ENCODE results near the gene MFN2. TPM values are rescaled to one million over a fixed set of nuclear protein-coding genes. Genes with fewer than 3 reads are reported as not detected.

MFN2 gene
- total RNA-seq, 2 donors from 2014 or later, result 75.2 to 101 TPM

GRCh38 chr1:12011998-12012397, 31.8 kb downstream of the MFN2 start:
- Mint-ChIP-seq H3K4me3 (peak overlapping the region; percentile 55), H3K4me1 (ENCODE audit: low read depth in 2 of 2) (peaks cover 14 to 29% of the 10 kb centered on the region in 2 donors), H3K27me3 (no peaks in the 10 kb centered on the region), H3K36me3 (peaks cover 11% of the 10 kb centered on the region), H3K27ac (peak overlapping the region in 1 of 2 donors; percentile 85), H3K9me3 (no peaks in the 10 kb centered on the region)
- DNase-seq (ENCODE audit: low spot score), result no peak
- no peak for ATAC-seq

- H3K4me3 Mint-ChIP-seq, result peak overlapping the region; percentile 80
- no peaks in the 10 kb centered on the region for H3K9me3 Mint-ChIP-seq
- peak overlapping the region; percentile 85 to 86 for H3K27ac Mint-ChIP-seq
- no peaks in the 10 kb centered on the region for H3K27me3 Mint-ChIP-seq
- H3K4me1 Mint-ChIP-seq (ENCODE audit: low read depth in 2 of 2), result peaks cover 14 to 29% of the 10 kb centered on the region in 2 donors
- peaks cover 6% of the 10 kb centered on the region for H3K36me3 Mint-ChIP-seq
- peak in 1 of 2 donors; percentile 64 for ATAC-seq
- DNase-seq (ENCODE audit: low spot score), result no peak
Measured at GRCh38 chr1:12012560-12013316, 32.5 kb downstream of the MFN2 start.

GRCh38 chr1:12014141-12014991, 34.1 kb downstream of the MFN2 start:
- peak overlapping the region; percentile 80 for H3K4me3 Mint-ChIP-seq
- H3K27ac Mint-ChIP-seq, result peak overlapping the region; percentile 85 to 86
- H3K27me3 Mint-ChIP-seq, result no peaks in the 10 kb centered on the region

GRCh38 chr1:12015001-12015491, 34.8 kb downstream of the MFN2 start:
- ATAC-seq (no peak), DNase-seq (ENCODE audit: low spot score) (no peak)
- peak overlapping the region; percentile 85 to 86 for H3K27ac Mint-ChIP-seq
- peaks cover 14 to 31% of the 10 kb centered on the region in 2 donors for H3K4me1 Mint-ChIP-seq (ENCODE audit: low read depth in 2 of 2)
- H3K4me3 Mint-ChIP-seq, result peak overlapping the region; percentile 80
- peaks cover 4% of the 10 kb centered on the region for H3K36me3 Mint-ChIP-seq
- no peaks in the 10 kb centered on the region for H3K9me3 Mint-ChIP-seq
- no peaks in the 10 kb centered on the region for H3K27me3 Mint-ChIP-seq

More at GRCh38 chr1:12014141-12014991, 34.1 kb downstream of the MFN2 start:
- peaks cover 4% of the 10 kb centered on the region for H3K36me3 Mint-ChIP-seq
- no peak for DNase-seq (ENCODE audit: low spot score)
- H3K9me3 Mint-ChIP-seq, result no peaks in the 10 kb centered on the region
- H3K4me1 Mint-ChIP-seq (ENCODE audit: low read depth in 2 of 2), result peaks cover 14 to 29% of the 10 kb centered on the region in 2 donors
- no peak for ATAC-seq

- Mint-ChIP-seq H3K4me1 (ENCODE audit: low read depth in 2 of 2) (peaks cover 17 to 35% of the 10 kb centered on the region in 2 donors), H3K27ac (peak overlapping the region in 1 of 2 donors; percentile 85), H3K9me3 (no peaks in the 10 kb centered on the region), H3K27me3 (no peaks in the 10 kb centered on the region), H3K36me3 (peaks cover 4% of the 10 kb centered on the region), H3K4me3 (no peak overlapping the region)
- ATAC-seq (no peak), DNase-seq (ENCODE audit: low spot score) (no peak)
Measured at GRCh38 chr1:12015499-12015898, 35.3 kb downstream of the MFN2 start.

GRCh38 chr1:12016182-12016581, 35.9 kb downstream of the MFN2 start:
- Mint-ChIP-seq H3K36me3 (peaks cover 4% of the 10 kb centered on the region), H3K27ac (peak overlapping the region in 1 of 2 donors; percentile 68), H3K4me1 (ENCODE audit: low read depth in 2 of 2) (peaks cover 17 to 35% of the 10 kb centered on the region in 2 donors), H3K4me3 (no peak overlapping the region), H3K9me3 (no peaks in the 10 kb centered on the region), H3K27me3 (no peaks in the 10 kb centered on the region)
- DNase-seq (ENCODE audit: low spot score), result no peak
- ATAC-seq, result no peak

- H3K9me3 Mint-ChIP-seq, result no peaks in the 10 kb centered on the region
- peak overlapping the region; percentile 84 for H3K4me3 Mint-ChIP-seq
- peaks cover 3 to 6% of the 10 kb centered on the region in 2 donors for H3K4me1 Mint-ChIP-seq (ENCODE audit: low read depth in 2 of 2)
- H3K36me3 Mint-ChIP-seq, result no peaks in the 10 kb centered on the region
- H3K27ac Mint-ChIP-seq, result peak overlapping the region; percentile 40 to 84
- no peaks in the 10 kb centered on the region for H3K27me3 Mint-ChIP-seq
- no peak for DNase-seq (ENCODE audit: low spot score)
- ATAC-seq, result no peak
Measured at GRCh38 chr1:12019858-12020509, 39.7 kb downstream of the MFN2 start.

GRCh38 chr1:12021616-12022015, 41.4 kb downstream of the MFN2 start:
- no peak overlapping the region for H3K27ac Mint-ChIP-seq
- peaks cover 6% of the 10 kb centered on the region in 2 donors for H3K4me1 Mint-ChIP-seq (ENCODE audit: low read depth in 2 of 2)
- DNase-seq (ENCODE audit: low spot score), result no peak
- peaks cover 3% of the 10 kb centered on the region for H3K36me3 Mint-ChIP-seq
- no peak overlapping the region for H3K4me3 Mint-ChIP-seq
- H3K9me3 Mint-ChIP-seq, result no peaks in the 10 kb centered on the region
- ATAC-seq, result no peak
- H3K27me3 Mint-ChIP-seq, result no peaks in the 10 kb centered on the region

- Mint-ChIP-seq H3K27ac (no peak overlapping the region), H3K36me3 (peaks cover 5% of the 10 kb centered on the region), H3K4me1 (ENCODE audit: low read depth in 2 of 2) (peaks cover 6% of the 10 kb centered on the region in 2 donors), H3K27me3 (no peaks in the 10 kb centered on the region), H3K9me3 (no peaks in the 10 kb centered on the region), H3K4me3 (no peak overlapping the region)
- ATAC-seq, result no peak
- no peak for DNase-seq (ENCODE audit: low spot score)
Measured at GRCh38 chr1:12022036-12022435, 41.8 kb downstream of the MFN2 start.

GRCh38 chr1:12026586-12026985, 46.3 kb downstream of the MFN2 start:
- Mint-ChIP-seq H3K36me3 (peaks cover 13% of the 10 kb centered on the region), H3K27ac (no peak overlapping the region), H3K4me1 (ENCODE audit: low read depth in 2 of 2) (peaks cover 0 to 8% of the 10 kb centered on the region in 2 donors), H3K9me3 (no peaks in the 10 kb centered on the region), H3K27me3 (no peaks in the 10 kb centered on the region), H3K4me3 (no peak overlapping the region)
- DNase-seq (ENCODE audit: low spot score), result no peak
- ATAC-seq, result no peak

GRCh38 chr1:12028248-12028647, 48.0 kb downstream of the MFN2 start:
- H3K9me3 Mint-ChIP-seq, result no peaks in the 10 kb centered on the region
- DNase-seq (ENCODE audit: low spot score) (no peak), ATAC-seq (no peak)
- H3K4me3 Mint-ChIP-seq, result no peak overlapping the region
- H3K27ac Mint-ChIP-seq, result peak overlapping the region in 1 of 2 donors; percentile 1
- H3K4me1 Mint-ChIP-seq (ENCODE audit: low read depth in 2 of 2), result peaks cover 0 to 8% of the 10 kb centered on the region in 2 donors
- peaks cover 13% of the 10 kb centered on the region for H3K36me3 Mint-ChIP-seq
- no peaks in the 10 kb centered on the region for H3K27me3 Mint-ChIP-seq

GRCh38 chr1:12028957-12029511, 48.8 kb downstream of the MFN2 start:
- H3K9me3 Mint-ChIP-seq, result no peaks in the 10 kb centered on the region
- no peak for ATAC-seq
- peaks cover 0 to 8% of the 10 kb centered on the region in 2 donors for H3K4me1 Mint-ChIP-seq (ENCODE audit: low read depth in 2 of 2)
- DNase-seq (ENCODE audit: low spot score), result no peak
- H3K27ac Mint-ChIP-seq, result no peak overlapping the region
- peaks cover 13% of the 10 kb centered on the region for H3K36me3 Mint-ChIP-seq
- H3K4me3 Mint-ChIP-seq, result no peak overlapping the region
- H3K27me3 Mint-ChIP-seq, result no peaks in the 10 kb centered on the region

- H3K27ac Mint-ChIP-seq, result no peak overlapping the region
- H3K4me1 Mint-ChIP-seq (ENCODE audit: low read depth in 2 of 2), result peaks cover 0 to 8% of the 10 kb centered on the region in 2 donors
- H3K36me3 Mint-ChIP-seq, result peaks cover 13% of the 10 kb centered on the region
- DNase-seq (ENCODE audit: low spot score), result no peak
- H3K27me3 Mint-ChIP-seq, result no peaks in the 10 kb centered on the region
- no peak for ATAC-seq
- no peak overlapping the region for H3K4me3 Mint-ChIP-seq
- H3K9me3 Mint-ChIP-seq, result no peaks in the 10 kb centered on the region
Measured at GRCh38 chr1:12029720-12030339, 49.6 kb downstream of the MFN2 start.

Data from natural killer cell treated with Interleukin-12 subunit alpha and Interleukin-12 subunit beta and Interleukin-15 and Interleukin-18, amount 100 ng/mL, for 72 hours (primary cell).